ENCODE results near the gene GTF2IRD1.

GTF2IRD1 gene

GRCh38 chr7:74567318-74567668 is 113.6 kb downstream of the GTF2IRD1 start:
- DNase-seq (ENCODE audit: insufficient read length) (no peak), FAIRE-seq (no peak)
- TF ChIP-seq POLR2A (IDR thresholded peaks at IDR 0.05; ENCODE audit: low read depth, low read length) (no peak), POLR2AphosphoS5 (IDR thresholded peaks at IDR 0.05; ENCODE audit: low read depth, low read length) (no peak), TAF1 (IDR thresholded peaks at IDR 0.05; ENCODE audit: borderline replicate concordance, low read depth, low read length) (no peak)

- no peak for TF ChIP-seq POLR2A (IDR thresholded peaks at IDR 0.05; ENCODE audit: low read depth, low read length)
- TF ChIP-seq POLR2AphosphoS5 (IDR thresholded peaks at IDR 0.05; ENCODE audit: low read depth, low read length): no peak
- no peak for TF ChIP-seq TAF1 (IDR thresholded peaks at IDR 0.05; ENCODE audit: borderline replicate concordance, low read depth, low read length)
- FAIRE-seq (no peak), DNase-seq (ENCODE audit: insufficient read length) (no peak)
Observed at GRCh38 chr7:74568658-74569057, 115.0 kb downstream of the GTF2IRD1 start.

- DNase-seq (ENCODE audit: insufficient read length) (no peak), FAIRE-seq (no peak)
Observed at GRCh38 chr7:74569501-74570075, 115.9 kb downstream of the GTF2IRD1 start.

GRCh38 chr7:74570533-74571156 is 116.9 kb downstream of the GTF2IRD1 start:
- TF ChIP-seq POLR2AphosphoS5 (IDR thresholded peaks at IDR 0.05; ENCODE audit: low read depth, low read length) (no peak), TAF1 (IDR thresholded peaks at IDR 0.05; ENCODE audit: borderline replicate concordance, low read depth, low read length) (no peak), POLR2A (IDR thresholded peaks at IDR 0.05; ENCODE audit: low read depth, low read length) (no peak)
- FAIRE-seq: no peak
- DNase-seq (ENCODE audit: insufficient read length): no peak

More at GRCh38 chr7:74569501-74570075, 115.9 kb downstream of the GTF2IRD1 start:
- TF ChIP-seq POLR2AphosphoS5 (IDR thresholded peaks at IDR 0.05; ENCODE audit: low read depth, low read length) (no peak), POLR2A (IDR thresholded peaks at IDR 0.05; ENCODE audit: low read depth, low read length) (no peak), TAF1 (IDR thresholded peaks at IDR 0.05; ENCODE audit: borderline replicate concordance, low read depth, low read length) (no peak)

GRCh38 chr7:74572301-74572979 is 118.7 kb downstream of the GTF2IRD1 start:
- DNase-seq (ENCODE audit: insufficient read length) (no peak), FAIRE-seq (no peak)
- TF ChIP-seq POLR2AphosphoS5 (IDR thresholded peaks at IDR 0.05; ENCODE audit: low read depth, low read length): no peak
- no peak for TF ChIP-seq POLR2A (IDR thresholded peaks at IDR 0.05; ENCODE audit: low read depth, low read length)
- no peak for TF ChIP-seq TAF1 (IDR thresholded peaks at IDR 0.05; ENCODE audit: borderline replicate concordance, low read depth, low read length)

- DNase-seq (ENCODE audit: insufficient read length) (no peak), FAIRE-seq (no peak)
- TF ChIP-seq TAF1 (IDR thresholded peaks at IDR 0.05; ENCODE audit: borderline replicate concordance, low read depth, low read length) (no peak), POLR2AphosphoS5 (IDR thresholded peaks at IDR 0.05; ENCODE audit: low read depth, low read length) (no peak), POLR2A (IDR thresholded peaks at IDR 0.05; ENCODE audit: low read depth, low read length) (no peak)
Observed at GRCh38 chr7:74573512-74573911, 119.8 kb downstream of the GTF2IRD1 start.

GRCh38 chr7:74575083-74575784 is 121.5 kb downstream of the GTF2IRD1 start:
- DNase-seq (ENCODE audit: insufficient read length) (no peak), FAIRE-seq (no peak)
- no peak for TF ChIP-seq POLR2AphosphoS5 (IDR thresholded peaks at IDR 0.05; ENCODE audit: low read depth, low read length)
- TF ChIP-seq POLR2A (IDR thresholded peaks at IDR 0.05; ENCODE audit: low read depth, low read length): no peak
- TF ChIP-seq TAF1 (IDR thresholded peaks at IDR 0.05; ENCODE audit: borderline replicate concordance, low read depth, low read length): no peak

GRCh38 chr7:74575811-74576210 is 122.1 kb downstream of the GTF2IRD1 start:
- TF ChIP-seq POLR2AphosphoS5 (IDR thresholded peaks at IDR 0.05; ENCODE audit: low read depth, low read length): no peak
- TF ChIP-seq POLR2A (IDR thresholded peaks at IDR 0.05; ENCODE audit: low read depth, low read length): no peak
- no peak for DNase-seq (ENCODE audit: insufficient read length)
- no peak for FAIRE-seq

- DNase-seq (ENCODE audit: insufficient read length) (no peak), FAIRE-seq (no peak)
- TF ChIP-seq POLR2AphosphoS5 (IDR thresholded peaks at IDR 0.05; ENCODE audit: low read depth, low read length): no peak
- TF ChIP-seq POLR2A (IDR thresholded peaks at IDR 0.05; ENCODE audit: low read depth, low read length): no peak
- TF ChIP-seq TAF1 (IDR thresholded peaks at IDR 0.05; ENCODE audit: borderline replicate concordance, low read depth, low read length): no peak
Observed at GRCh38 chr7:74579800-74580685, 126.3 kb downstream of the GTF2IRD1 start.

GRCh38 chr7:74581916-74582440 is 128.3 kb downstream of the GTF2IRD1 start:
- DNase-seq (ENCODE audit: insufficient read length) (no peak), FAIRE-seq (no peak)
- TF ChIP-seq POLR2A (IDR thresholded peaks at IDR 0.05; ENCODE audit: low read depth, low read length) (no peak), POLR2AphosphoS5 (IDR thresholded peaks at IDR 0.05; ENCODE audit: low read depth, low read length) (no peak), TAF1 (IDR thresholded peaks at IDR 0.05; ENCODE audit: borderline replicate concordance, low read depth, low read length) (no peak)
